ENCODE data around the gene AKT1. TPM values are rescaled to one million over a fixed set of nuclear protein-coding genes. Genes with fewer than 3 reads are reported as not detected.

The AKT1 gene
- polyA plus RNA-seq, 2 of the 4 experiments (the other 2 are of a cell fraction), result 70.2 to 93.8 TPM

DNA sequence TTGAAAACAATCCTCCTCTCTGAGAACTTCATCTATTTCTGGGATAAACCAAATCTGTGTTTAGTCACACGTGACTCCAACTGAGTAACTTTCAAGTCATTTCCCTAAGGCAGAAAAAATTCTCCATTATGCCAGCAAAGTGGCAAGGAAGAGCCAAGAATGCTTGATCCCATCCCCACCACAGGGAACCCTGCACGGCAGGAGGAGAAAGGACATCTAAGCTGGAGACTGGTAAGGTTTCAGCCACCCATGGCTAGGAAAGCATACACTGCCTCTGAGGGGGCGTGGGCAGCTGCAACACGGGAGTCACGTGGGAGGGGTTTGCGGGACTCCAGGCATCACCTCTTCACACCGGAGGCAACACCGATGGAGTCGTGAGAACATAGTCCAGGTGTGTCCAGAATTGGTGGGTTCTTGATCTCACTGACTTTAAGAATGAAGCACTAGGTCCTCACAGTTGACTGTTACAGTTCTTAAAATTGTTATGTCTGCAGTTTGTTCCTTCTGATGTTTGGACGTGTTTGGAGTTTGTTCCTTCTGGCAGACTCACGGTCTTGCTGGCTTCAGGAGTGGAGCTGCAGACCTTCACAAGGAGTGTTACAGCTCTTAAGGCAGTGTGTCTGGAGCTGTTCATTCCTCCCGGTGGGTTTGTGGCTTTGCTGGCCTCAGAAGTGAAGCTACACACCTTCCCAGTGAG, 45.3 kb downstream of the AKT1 start:
- 81% methylated on average over 12 of the region's 12 CpGs for WGBS (ENCODE audit: missing lambda C conversion rate)
- ATAC-seq, result no peak
- Histone ChIP-seq H3K4me2 (no peak overlapping the region), H3K4me1 (peaks cover 28% of the 10 kb centered on the region), H3K9me3 (no peaks in the 10 kb centered on the region; the same call in 2 of the 3 replicates), H3K27ac (peak overlapping the region in 1 of 2 experiments; percentile 25; a peak in 1 of 6 replicates), H3K4me3 (no peak overlapping the region)
- ChIA-PET CTCF (interaction anchor here (0.7 to 4.7 kb wide), 4 partner anchors 14 to 84 kb away, joined by 3 to 31 read pairs (median 4); partner anchors contain the start of gene ADSS1), POLR2A (no interaction called here)
- DNase-seq (ENCODE audit: low read depth in 1 of 2, low spot score in 1 of 2), result no peak
- TF ChIP-seq EHF (CRISPR knock-in tag; IDR thresholded peaks at IDR 0.05), result no peak
- TF ChIP-seq ESRRA (IDR thresholded peaks at IDR 0.05; ENCODE audit: borderline replicate concordance, low read length), result no peak
- TF ChIP-seq FOXS1 (CRISPR knock-in tag; IDR thresholded peaks at IDR 0.05), result no peak
- TF ChIP-seq ZFP36 (IDR thresholded peaks at IDR 0.05; ENCODE audit: borderline replicate concordance, partially characterized antibody), result no peak
- no peak for FAIRE-seq

DNA sequence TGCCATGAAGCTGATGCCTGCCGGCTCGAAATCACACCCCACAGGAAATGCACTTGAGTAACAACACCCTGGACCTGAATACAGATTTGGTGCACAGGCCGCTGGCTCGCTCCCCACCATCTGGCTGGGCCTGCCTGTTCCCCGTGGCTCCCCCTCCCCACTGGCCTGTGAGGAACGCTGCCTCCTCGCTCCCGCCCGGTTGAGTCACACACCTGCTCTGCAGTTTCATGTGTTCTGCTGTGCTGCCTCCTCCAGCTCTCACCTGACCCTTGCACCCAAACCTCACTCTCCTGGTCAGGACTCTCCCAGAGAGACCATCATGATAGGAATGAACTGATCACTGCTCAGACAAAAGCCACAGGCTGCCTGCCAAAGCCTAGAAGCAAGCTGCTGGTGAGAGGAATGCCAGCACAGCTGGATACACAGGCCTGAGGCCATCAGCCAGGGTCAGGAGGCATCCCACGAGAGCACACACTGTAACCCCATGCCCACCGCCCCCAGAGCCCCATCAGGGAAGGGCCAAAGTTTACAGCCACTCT, 46.4 kb downstream of the AKT1 start:
- TF ChIP-seq, protein P1, sequence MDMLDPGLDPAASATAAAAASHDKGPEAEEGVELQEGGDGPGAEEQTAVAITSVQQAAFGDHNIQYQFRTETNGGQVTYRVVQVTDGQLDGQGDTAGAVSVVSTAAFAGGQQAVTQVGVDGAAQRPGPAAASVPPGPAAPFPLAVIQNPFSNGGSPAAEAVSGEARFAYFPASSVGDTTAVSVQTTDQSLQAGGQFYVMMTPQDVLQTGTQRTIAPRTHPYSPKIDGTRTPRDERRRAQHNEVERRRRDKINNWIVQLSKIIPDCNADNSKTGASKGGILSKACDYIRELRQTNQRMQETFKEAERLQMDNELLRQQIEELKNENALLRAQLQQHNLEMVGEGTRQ (IDR thresholded peaks at IDR 0.05), result no peak
- no peak for TF ChIP-seq EP300 (IDR thresholded peaks at IDR 0.05)
- TF ChIP-seq HDAC2 (IDR thresholded peaks at IDR 0.05), result no peak
- TF ChIP-seq ZC3H11A (IDR thresholded peaks at IDR 0.05), result no peak
- TF ChIP-seq GATA3 (IDR thresholded peaks at IDR 0.05; ENCODE audit: borderline replicate concordance), result no peak
- TF ChIP-seq EHF (CRISPR knock-in tag; IDR thresholded peaks at IDR 0.05), result no peak
- ATAC-seq (no peak), DNase-seq (ENCODE audit: low read depth in 1 of 2, low spot score in 1 of 2) (no peak), FAIRE-seq (no peak)
- Histone ChIP-seq H3K4me3 (no peak overlapping the region), H3K4me1 (peaks cover 22% of the 10 kb centered on the region), H3K9me3 (no peaks in the 10 kb centered on the region; the same call in 2 of the 3 replicates), H3K4me2 (peak overlapping the region; percentile 32; the same call in 1 of the 3 replicates), H3K27ac (peak overlapping the region in 1 of 2 experiments; percentile 25; a peak in 1 of 6 replicates)
- ChIA-PET POLR2A (interaction anchor here (0.6 kb wide), 1 partner anchor 72 kb away, joined by 6 read pairs; no protein-coding TSS in a partner anchor), CTCF (interaction anchor here (0.6 to 4.7 kb wide), 3 partner anchors 12 to 25 kb away, joined by 3 to 31 read pairs (median 5); partner anchors contain the start of gene ADSS1)
- WGBS (ENCODE audit: missing lambda C conversion rate), result 62% methylated on average over 11 of the region's 11 CpGs

DNA sequence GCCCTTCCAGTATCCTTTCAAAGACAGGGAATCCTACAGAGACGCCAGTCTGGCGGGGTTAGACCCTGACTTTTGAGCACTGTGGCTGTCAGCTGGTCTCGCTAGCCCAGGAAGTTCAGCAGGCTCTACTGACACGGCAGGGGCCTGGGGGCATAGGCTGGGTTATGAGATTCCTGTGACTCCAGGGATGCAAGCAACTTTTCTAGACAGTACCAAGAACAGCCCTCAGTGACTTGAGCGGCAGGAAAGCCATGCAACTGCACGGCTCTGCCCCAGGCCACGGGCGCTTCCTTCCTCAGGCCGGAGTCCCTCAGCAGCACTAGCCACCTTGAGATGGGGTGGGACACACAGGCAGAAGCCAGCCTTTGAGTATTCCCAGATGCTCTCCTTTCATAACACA, 47.7 kb downstream of the AKT1 start:
- H3K4me2 ChIP-seq, result no peak overlapping the region
- no peak for DNase-seq (ENCODE audit: low read depth in 1 of 2, low spot score in 1 of 2)
- no peak for ATAC-seq

More for the DNA sequence above, 47.7 kb downstream of the AKT1 start:
- WGBS (ENCODE audit: missing lambda C conversion rate), result 87% methylated on average over 4 of the region's 9 CpGs
- no peaks in the 10 kb centered on the region; the same call in 2 of the 3 replicates for H3K9me3 ChIP-seq
- no peak for TF ChIP-seq SMC3 (IDR thresholded peaks at IDR 0.05)
- TF ChIP-seq POLR2A (IDR thresholded peaks at IDR 0.05; ENCODE audit: low read length), result no peak
- no peak for TF ChIP-seq FOXS1 (CRISPR knock-in tag; IDR thresholded peaks at IDR 0.05)
- no peak for TF ChIP-seq EHF (CRISPR knock-in tag; IDR thresholded peaks at IDR 0.05)
- TF ChIP-seq, protein P2, sequence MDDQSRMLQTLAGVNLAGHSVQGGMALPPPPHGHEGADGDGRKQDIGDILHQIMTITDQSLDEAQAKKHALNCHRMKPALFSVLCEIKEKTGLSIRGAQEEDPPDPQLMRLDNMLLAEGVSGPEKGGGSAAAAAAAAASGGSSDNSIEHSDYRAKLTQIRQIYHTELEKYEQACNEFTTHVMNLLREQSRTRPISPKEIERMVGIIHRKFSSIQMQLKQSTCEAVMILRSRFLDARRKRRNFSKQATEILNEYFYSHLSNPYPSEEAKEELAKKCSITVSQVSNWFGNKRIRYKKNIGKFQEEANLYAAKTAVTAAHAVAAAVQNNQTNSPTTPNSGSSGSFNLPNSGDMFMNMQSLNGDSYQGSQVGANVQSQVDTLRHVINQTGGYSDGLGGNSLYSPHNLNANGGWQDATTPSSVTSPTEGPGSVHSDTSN (IDR thresholded peaks at IDR 0.05), result no peak
- TF ChIP-seq, protein P3, sequence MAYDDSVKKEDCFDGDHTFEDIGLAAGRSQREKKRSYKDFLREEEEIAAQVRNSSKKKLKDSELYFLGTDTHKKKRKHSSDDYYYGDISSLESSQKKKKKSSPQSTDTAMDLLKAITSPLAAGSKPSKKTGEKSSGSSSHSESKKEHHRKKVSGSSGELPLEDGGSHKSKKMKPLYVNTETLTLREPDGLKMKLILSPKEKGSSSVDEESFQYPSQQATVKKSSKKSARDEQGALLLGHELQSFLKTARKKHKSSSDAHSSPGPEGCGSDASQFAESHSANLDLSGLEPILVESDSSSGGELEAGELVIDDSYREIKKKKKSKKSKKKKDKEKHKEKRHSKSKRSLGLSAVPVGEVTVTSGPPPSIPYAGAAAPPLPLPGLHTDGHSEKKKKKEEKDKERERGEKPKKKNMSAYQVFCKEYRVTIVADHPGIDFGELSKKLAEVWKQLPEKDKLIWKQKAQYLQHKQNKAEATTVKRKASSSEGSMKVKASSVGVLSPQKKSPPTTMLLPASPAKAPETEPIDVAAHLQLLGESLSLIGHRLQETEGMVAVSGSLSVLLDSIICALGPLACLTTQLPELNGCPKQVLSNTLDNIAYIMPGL (CRISPR knock-in tag; IDR thresholded peaks at IDR 0.05; ENCODE audit: borderline replicate concordance), result no peak
- TF ChIP-seq, protein P4, sequence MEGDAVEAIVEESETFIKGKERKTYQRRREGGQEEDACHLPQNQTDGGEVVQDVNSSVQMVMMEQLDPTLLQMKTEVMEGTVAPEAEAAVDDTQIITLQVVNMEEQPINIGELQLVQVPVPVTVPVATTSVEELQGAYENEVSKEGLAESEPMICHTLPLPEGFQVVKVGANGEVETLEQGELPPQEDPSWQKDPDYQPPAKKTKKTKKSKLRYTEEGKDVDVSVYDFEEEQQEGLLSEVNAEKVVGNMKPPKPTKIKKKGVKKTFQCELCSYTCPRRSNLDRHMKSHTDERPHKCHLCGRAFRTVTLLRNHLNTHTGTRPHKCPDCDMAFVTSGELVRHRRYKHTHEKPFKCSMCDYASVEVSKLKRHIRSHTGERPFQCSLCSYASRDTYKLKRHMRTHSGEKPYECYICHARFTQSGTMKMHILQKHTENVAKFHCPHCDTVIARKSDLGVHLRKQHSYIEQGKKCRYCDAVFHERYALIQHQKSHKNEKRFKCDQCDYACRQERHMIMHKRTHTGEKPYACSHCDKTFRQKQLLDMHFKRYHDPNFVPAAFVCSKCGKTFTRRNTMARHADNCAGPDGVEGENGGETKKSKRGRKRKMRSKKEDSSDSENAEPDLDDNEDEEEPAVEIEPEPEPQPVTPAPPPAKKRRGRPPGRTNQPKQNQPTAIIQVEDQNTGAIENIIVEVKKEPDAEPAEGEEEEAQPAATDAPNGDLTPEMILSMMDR (IDR thresholded peaks at IDR 0.05), result no peak
- no peak for TF ChIP-seq CBX2 (IDR thresholded peaks at IDR 0.05; ENCODE audit: borderline replicate concordance, low read depth)
- no peak for TF ChIP-seq RFX5 (IDR thresholded peaks at IDR 0.05)
- no peak for TF ChIP-seq SREBF2 (IDR thresholded peaks at IDR 0.05)
- no peak for TF ChIP-seq FOSL2 (IDR thresholded peaks at IDR 0.05)
- no peak for TF ChIP-seq FOSL2 (CRISPR knock-in tag; IDR thresholded peaks at IDR 0.05)
- TF ChIP-seq, protein P5, sequence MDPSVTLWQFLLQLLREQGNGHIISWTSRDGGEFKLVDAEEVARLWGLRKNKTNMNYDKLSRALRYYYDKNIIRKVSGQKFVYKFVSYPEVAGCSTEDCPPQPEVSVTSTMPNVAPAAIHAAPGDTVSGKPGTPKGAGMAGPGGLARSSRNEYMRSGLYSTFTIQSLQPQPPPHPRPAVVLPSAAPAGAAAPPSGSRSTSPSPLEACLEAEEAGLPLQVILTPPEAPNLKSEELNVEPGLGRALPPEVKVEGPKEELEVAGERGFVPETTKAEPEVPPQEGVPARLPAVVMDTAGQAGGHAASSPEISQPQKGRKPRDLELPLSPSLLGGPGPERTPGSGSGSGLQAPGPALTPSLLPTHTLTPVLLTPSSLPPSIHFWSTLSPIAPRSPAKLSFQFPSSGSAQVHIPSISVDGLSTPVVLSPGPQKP (IDR thresholded peaks at IDR 0.05; ENCODE audit: low read depth, low read length), result no peak
- no peak for TF ChIP-seq CBX8 (IDR thresholded peaks at IDR 0.05)
- TF ChIP-seq HOXB13 (CRISPR knock-in tag; IDR thresholded peaks at IDR 0.05; ENCODE audit: low read depth), result no peak
- no peak for TF ChIP-seq FOSB (CRISPR knock-in tag; IDR thresholded peaks at IDR 0.05)
- no peak for TF ChIP-seq KDM5A (IDR thresholded peaks at IDR 0.05)
- ChIA-PET CTCF (interaction anchor here (1.1 to 4.7 kb wide), 4 partner anchors 11 to 24 kb away, joined by 3 to 31 read pairs (median 6); partner anchors contain the start of gene ADSS1), POLR2A (no interaction called here)
- no peak for FAIRE-seq
- H3K27ac ChIP-seq, result no peak overlapping the region
- H3K4me3 ChIP-seq, result no peak overlapping the region
- peaks cover 19% of the 10 kb centered on the region for H3K4me1 ChIP-seq
